Esophagus muscularis mucosa (tissue), 3 donors: ENCODE results near the gene KIRREL3.

Experiments used
- EP300 ChIP-seq: sonication (generic); formaldehyde crosslinking; IDR thresholded peaks from one replicate; pipeline ENCODE4 v1.6.1; 2017; ENCODE audit warnings: antibody characterized with exemption
- TF ChIP-seq, protein P1 (sequence below), 3 experiments: fragments of 200-600 bp in 2 of 3; fragments of 450-650 bp in 1 of 3; sonication (generic) in 2 of 3; IDR thresholded peaks; one replicate each; pipeline ENCODE4 v1.5.1; 2017 to 2019; ENCODE audit warnings: antibody characterized with exemption in 3 of 3, mild to moderate bottlenecking in 2 of 3, moderate library complexity in 1 of 3

DNA sequence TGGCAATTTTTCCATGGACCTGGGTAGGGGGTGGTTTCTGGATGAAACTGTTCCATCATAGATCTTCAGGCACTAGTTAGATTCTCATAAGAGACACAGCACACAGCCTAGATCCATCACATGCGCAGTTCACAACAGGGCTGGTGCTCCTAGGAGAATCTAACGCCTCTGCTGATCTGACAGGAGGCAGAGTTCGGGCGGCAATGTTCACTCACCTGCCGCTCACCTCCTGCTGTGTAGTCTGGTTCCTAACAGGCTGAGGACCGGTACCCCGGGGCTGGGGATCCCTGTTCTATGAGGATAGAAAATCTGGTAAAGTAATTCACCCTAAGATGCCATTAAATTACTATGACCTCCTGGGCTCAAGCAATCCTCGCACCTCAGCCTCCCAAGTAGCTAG, 318.0 kb downstream of the KIRREL3 start:
- TF ChIP-seq, protein P1, sequence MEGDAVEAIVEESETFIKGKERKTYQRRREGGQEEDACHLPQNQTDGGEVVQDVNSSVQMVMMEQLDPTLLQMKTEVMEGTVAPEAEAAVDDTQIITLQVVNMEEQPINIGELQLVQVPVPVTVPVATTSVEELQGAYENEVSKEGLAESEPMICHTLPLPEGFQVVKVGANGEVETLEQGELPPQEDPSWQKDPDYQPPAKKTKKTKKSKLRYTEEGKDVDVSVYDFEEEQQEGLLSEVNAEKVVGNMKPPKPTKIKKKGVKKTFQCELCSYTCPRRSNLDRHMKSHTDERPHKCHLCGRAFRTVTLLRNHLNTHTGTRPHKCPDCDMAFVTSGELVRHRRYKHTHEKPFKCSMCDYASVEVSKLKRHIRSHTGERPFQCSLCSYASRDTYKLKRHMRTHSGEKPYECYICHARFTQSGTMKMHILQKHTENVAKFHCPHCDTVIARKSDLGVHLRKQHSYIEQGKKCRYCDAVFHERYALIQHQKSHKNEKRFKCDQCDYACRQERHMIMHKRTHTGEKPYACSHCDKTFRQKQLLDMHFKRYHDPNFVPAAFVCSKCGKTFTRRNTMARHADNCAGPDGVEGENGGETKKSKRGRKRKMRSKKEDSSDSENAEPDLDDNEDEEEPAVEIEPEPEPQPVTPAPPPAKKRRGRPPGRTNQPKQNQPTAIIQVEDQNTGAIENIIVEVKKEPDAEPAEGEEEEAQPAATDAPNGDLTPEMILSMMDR (IDR thresholded peaks at IDR 0.05): no peak
- no peak for TF ChIP-seq EP300
